Testis (tissue), 3 donors: Measurements from ENCODE around the gene CD7. TPM values are rescaled to one million over a fixed set of nuclear protein-coding genes. Genes with fewer than 3 reads are reported as not detected.

ENCODE experiments used
- DNase-seq: peaks from one replicate; pipeline ENCODE4 v3.0.0-alpha.2; 2019
- H3K27ac ChIP-seq, 2 donors: fragments of 200-600 bp; sonication (generic); one replicate each; pipeline ENCODE4 v1.5.1; 2019
- H3K27me3 ChIP-seq: fragments of 200-600 bp; sonication (generic); one replicate; pipeline ENCODE4 v1.5.1; 2019
- H3K36me3 ChIP-seq: fragments of 200-600 bp; sonication (generic); one replicate; pipeline ENCODE4 v1.5.1; 2017; ENCODE audit warnings: low read depth; ENCODE audit errors: missing control alignments
- H3K4me1 ChIP-seq: fragments of 200-600 bp; sonication (generic); one replicate; pipeline ENCODE4 v1.5.1; 2019
- H3K4me3 ChIP-seq, 2 donors: fragments of 200-600 bp; sonication (generic); one replicate each; pipeline ENCODE4 v1.5.1; 2017 to 2019
- H3K9me3 ChIP-seq: fragments of 200-600 bp; sonication (generic); one replicate; pipeline ENCODE4 v1.5.1; 2017
- POLR2A ChIP-seq: fragments of 450-650 bp; IDR thresholded peaks from one replicate; pipeline ENCODE4 v1.6.1; 2017; ENCODE audit warnings: antibody characterized with exemption, mild to moderate bottlenecking, moderate library complexity
- WGBS, 2 donors: methylation state at CpG; one replicate each; pipeline ENCODE4 v1.1.5; 2018; 5-methylcytosine and 5-hydroxymethylcytosine counted together
- intact Hi-C: fragments of 100-400 bp; cut with DNase I; formaldehyde crosslinking; loops from one replicate; pipeline ENCODE4 v1.15.1; 2023; ENCODE audit warnings: low total_unique reads
- polyA plus RNA-seq: library from polyadenylated mRNA; stranded (reverse); fragments of 350-450 nt; fragmentation: Illumina TruSeq; extraction: RNeasy Lipid Tissue Mini Kit (QIAGEN cat#74804); gene quantifications from one replicate; pipeline ENCODE4 v1.2.3, GENCODE V29; 2014; ENCODE audit warnings: low read depth, low replicate concordance; ENCODE audit not compliant: insufficient read depth
- total RNA-seq, 2 donors: library from RNA; depleted of rRNA; stranded (reverse); fragments of >200 nt; gene quantifications; one replicate each; pipeline ENCODE4 v1.2.3, GENCODE V29; 2016
- TF ChIP-seq, protein P1 (sequence below), 3 experiments: fragments of 450-650 bp in 2 of 3; fragments of 200-600 bp in 1 of 3; sonication (generic) in 1 of 3; IDR thresholded peaks; one replicate each; pipeline ENCODE4 v1.5.1; 2016 to 2019; ENCODE audit warnings: antibody characterized with exemption in 3 of 3, mild to moderate bottlenecking in 2 of 3, moderate library complexity in 1 of 3

Gene CD7
- total and polyA plus RNA-seq, 3 donors from 2014 or later: 0.55 to 3.0 (median 2.3) TPM

DNA sequence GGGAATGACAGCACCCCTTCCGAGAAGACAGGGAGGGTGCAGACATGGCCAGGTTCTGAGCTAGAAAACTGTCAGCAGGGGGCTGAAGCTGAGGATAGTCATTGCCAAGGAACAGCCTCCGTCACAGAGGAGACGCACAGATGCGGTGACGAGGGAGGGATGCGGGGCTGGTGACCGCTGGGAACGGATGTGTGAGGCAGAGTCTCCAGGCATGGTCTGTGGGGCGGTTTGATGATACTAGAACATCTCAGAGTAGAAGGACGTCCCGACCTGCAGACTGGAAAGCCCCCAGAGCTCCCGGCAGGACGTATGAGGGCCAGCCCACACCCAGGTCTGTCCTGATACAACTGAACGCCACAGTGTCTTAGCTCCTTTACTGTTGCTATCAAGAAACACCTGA is 42.1 kb downstream of the CD7 start:
- Histone ChIP-seq H3K27ac (no peak overlapping the region), H3K4me1 (peaks cover 19% of the 10 kb centered on the region), H3K36me3 (no peaks in the 10 kb centered on the region), H3K9me3 (no peaks in the 10 kb centered on the region), H3K27me3 (no peaks in the 10 kb centered on the region), H3K4me3 (no peak overlapping the region)
- DNase-seq: no peak
- intact Hi-C loops: no loop called here
- no peak for TF ChIP-seq POLR2A
- TF ChIP-seq, protein P1, sequence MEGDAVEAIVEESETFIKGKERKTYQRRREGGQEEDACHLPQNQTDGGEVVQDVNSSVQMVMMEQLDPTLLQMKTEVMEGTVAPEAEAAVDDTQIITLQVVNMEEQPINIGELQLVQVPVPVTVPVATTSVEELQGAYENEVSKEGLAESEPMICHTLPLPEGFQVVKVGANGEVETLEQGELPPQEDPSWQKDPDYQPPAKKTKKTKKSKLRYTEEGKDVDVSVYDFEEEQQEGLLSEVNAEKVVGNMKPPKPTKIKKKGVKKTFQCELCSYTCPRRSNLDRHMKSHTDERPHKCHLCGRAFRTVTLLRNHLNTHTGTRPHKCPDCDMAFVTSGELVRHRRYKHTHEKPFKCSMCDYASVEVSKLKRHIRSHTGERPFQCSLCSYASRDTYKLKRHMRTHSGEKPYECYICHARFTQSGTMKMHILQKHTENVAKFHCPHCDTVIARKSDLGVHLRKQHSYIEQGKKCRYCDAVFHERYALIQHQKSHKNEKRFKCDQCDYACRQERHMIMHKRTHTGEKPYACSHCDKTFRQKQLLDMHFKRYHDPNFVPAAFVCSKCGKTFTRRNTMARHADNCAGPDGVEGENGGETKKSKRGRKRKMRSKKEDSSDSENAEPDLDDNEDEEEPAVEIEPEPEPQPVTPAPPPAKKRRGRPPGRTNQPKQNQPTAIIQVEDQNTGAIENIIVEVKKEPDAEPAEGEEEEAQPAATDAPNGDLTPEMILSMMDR (IDR thresholded peaks at IDR 0.05): no peak
- 94 to 95% methylated on average over 14 of the region's 14 CpGs for WGBS, 2 donors

DNA sequence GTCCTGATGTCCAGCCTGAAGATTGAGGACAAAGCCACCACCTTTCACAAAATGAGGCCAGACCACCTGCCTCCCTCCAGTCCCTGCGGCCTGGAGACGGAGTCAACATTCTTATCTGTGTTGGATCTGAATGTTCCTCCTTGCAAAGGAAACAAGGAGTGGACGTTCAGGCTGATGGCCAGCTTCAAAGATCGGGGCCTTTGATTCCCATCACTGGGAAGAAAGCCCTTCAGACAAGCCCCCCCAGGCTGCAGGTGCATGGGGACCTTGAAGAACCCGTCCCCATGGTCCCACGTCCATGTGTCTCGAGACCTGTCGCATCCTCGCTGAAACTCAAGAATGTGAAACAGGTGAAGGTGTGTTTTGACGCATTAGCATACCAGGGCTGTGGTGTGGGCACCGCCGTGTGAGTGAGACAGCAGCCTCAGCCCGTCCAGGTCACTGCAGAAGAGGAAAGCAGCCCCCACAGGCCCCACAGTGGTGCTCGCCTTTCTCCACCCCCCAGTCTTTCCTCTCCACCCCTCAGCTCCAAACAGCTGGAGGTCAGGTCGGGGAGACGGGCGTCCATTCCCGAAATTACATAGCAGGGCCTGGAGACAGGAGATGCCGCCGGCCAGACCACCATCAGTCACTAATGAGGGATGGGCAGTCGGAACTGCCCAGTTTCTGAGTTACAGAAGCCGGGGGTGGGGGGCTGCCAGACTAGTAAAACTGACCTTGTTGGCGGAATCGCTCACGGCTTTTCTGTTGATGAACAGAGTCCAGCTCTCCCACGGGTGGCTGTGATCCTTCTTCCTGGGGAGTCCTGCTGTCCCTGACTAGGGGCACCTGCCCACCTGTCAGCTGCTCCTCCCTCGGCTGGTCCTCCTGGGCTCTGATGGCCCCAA is 43.0 kb downstream of the CD7 start:
- intact Hi-C loops: no loop called here

DNA sequence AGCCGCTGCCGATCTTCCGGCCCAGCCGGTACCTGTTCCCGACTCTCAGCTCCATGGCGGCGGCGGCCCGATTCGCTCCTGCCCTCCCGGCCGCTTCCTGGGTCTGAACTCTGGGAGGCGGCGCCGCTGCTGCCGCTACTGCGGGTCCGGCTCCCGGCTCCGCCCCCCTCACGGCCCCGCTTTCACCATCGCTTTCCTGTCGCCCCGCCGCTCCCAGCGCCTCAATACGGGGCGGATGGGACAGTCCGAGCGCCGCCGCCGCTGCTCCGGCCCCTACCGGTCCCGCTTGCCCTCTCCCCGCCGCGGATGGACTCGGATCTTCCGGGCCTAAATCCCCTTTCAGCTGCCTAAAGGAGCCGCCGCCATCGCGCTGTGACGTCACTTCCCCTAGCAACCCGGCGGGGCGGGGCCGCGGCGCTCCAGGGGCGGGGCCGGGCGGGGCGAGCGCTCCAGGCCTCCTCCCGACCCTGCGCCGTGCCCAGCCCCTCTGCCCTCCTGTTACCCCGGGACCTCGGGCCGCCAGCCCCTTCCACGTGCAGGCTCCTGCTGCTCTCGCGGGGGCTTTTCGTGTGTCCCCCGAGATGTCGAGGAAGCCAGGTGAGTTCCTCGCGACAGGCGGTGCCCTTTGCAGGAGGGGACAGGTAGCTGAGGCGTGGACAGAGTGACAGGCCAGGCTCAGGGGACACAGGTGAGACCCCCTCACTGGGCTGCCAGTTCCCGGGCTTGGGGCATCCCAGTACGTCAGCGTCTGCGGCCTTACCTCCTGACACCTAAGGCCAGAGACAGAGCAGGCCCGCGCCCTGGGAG is 43.9 kb downstream of the CD7 start, which contains the start of gene CSNK1D:
CSNK1D (minus strand) TSS at position 374 of the 807 bp plus-strand sequence; CDS start at position 55, 319 bp downstream.
- H3K9me3 ChIP-seq: no peaks in the 10 kb centered on the region
- intact Hi-C loops: no loop called here
- WGBS, 2 donors: 3% methylated on average over 76 of the region's 80 CpGs; no CpG with 5 or more reads in 1 of the 2 donors
- H3K4me3 ChIP-seq: peak within 1 kb of the TSS; percentile 91 to 99
- peak; percentile 96 for DNase-seq
- H3K4me1 ChIP-seq: peaks cover 33% of the 10 kb centered on the region
- H3K36me3 ChIP-seq: no peaks in the 10 kb centered on the region
- no peaks in the 10 kb centered on the region for H3K27me3 ChIP-seq
- peak; percentile 79 for TF ChIP-seq POLR2A
- TF ChIP-seq, protein P1 (IDR thresholded peaks at IDR 0.05): no peak
- peak within 1 kb of the TSS; percentile 95 to 100 for H3K27ac ChIP-seq

More for the DNA sequence above, 43.0 kb downstream of the CD7 start:
- Histone ChIP-seq H3K9me3 (no peaks in the 10 kb centered on the region), H3K27ac (peak overlapping the region in 1 of 2 donors; percentile 95), H3K4me1 (peaks cover 26% of the 10 kb centered on the region), H3K27me3 (no peaks in the 10 kb centered on the region), H3K4me3 (peak overlapping the region; percentile 91 to 99), H3K36me3 (no peaks in the 10 kb centered on the region)
- no peak for TF ChIP-seq POLR2A
- TF ChIP-seq, protein P1 (IDR thresholded peaks at IDR 0.05): no peak
- no peak for DNase-seq
- 65 to 78% methylated on average over 22 to 27 of the region's 27 CpGs for WGBS, 2 donors

DNA sequence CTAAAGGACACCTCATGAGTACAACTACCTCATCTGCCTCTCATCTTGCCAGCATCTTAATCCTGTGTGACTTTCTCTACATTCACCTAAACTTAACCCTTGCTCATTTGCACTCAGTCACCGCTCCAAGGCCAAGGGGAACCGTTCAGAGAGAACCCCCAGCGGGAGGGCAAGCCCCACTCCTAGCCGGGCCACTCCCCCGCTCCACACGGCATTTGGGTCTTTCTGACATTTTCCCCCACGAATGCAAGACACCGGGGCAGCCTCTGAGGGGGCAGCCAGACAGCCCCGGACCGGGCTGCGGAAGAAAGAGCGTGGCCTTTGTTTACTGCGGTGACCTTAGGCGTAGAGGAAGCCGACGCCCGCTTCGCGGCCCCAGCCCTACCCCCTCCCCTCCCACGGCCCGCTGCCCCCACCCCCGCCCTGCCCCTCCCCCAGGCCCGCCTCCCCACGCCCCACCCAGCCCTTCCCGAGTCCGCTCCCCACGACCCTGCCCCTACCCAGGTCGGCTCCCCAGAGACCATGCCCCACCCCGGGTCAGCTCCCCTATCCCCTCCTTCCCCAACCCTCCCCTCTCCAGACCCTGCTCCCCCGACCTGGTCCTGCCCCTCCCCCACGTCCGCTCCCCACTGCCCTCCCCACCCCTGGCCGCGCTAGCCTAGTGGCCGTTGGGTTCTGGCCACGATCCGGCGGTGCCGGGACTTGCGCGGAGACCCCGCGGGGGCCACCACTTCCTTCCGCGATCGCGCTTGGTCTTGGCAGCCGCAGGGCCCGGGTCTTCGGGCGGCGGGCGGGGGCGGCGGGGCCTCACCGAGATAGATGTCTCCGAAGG is 44.7 kb downstream of the CD7 start:
- Histone ChIP-seq H3K27ac (peak overlapping the region; percentile 95 to 100), H3K36me3 (no peaks in the 10 kb centered on the region), H3K4me3 (peak overlapping the region; percentile 91 to 99), H3K27me3 (no peaks in the 10 kb centered on the region), H3K4me1 (peaks cover 41% of the 10 kb centered on the region), H3K9me3 (no peaks in the 10 kb centered on the region)
- WGBS, 2 donors: 0 to 1% methylated on average over 26 to 54 of the region's 57 CpGs
- intact Hi-C loops: no loop called here
- TF ChIP-seq, protein P1 (IDR thresholded peaks at IDR 0.05): no peak
- peak; percentile 54 for DNase-seq
